ENCODE measurements around the gene SRL.
"Not testable (repeated sequence)": the region's sequence is repeated elsewhere in the genome, so short reads cannot be mapped to it uniquely, and the experiment has no call there.

Gene SRL

DNA sequence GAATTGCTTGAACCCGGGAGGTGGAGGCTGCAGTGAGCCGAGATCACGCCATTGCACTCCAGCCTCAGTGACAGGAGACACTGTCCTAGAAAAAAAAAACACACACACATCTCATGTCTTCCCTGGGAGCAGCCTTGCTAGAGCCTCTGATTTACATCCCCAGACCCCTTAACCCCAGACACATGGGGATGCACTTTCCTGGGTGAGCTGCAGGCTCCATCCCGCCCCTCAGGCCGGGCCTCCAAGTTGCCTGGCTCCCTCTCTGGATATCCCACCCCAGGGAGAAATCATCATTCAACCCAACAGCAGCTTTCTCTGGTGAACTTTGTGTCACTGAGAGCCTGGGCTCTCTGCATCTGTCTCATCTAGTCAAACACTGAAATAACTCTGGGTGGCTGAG is 21.5 kb downstream of the SRL start:
- no peak for DNase-seq

DNA sequence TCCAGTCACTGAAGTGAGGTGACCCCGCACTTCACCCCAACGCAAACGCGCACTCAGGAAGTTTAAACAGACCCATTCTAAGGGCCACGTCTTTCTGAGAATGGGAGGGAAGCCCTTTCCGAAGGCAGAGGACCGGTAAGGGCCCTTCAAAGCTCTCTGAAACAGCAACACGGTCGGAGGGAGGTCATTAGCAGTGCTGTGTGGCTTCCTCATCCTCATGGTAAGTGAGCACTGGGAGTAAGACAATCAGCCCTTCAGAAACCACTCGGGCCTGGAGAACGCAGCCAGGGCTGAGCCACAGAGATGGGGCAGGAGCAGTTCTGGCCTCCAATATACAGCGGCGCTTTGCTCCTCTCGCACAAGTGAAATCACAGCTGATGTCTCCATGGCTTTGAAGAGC is 23.7 kb downstream of the SRL start:
- no peak for DNase-seq

DNA sequence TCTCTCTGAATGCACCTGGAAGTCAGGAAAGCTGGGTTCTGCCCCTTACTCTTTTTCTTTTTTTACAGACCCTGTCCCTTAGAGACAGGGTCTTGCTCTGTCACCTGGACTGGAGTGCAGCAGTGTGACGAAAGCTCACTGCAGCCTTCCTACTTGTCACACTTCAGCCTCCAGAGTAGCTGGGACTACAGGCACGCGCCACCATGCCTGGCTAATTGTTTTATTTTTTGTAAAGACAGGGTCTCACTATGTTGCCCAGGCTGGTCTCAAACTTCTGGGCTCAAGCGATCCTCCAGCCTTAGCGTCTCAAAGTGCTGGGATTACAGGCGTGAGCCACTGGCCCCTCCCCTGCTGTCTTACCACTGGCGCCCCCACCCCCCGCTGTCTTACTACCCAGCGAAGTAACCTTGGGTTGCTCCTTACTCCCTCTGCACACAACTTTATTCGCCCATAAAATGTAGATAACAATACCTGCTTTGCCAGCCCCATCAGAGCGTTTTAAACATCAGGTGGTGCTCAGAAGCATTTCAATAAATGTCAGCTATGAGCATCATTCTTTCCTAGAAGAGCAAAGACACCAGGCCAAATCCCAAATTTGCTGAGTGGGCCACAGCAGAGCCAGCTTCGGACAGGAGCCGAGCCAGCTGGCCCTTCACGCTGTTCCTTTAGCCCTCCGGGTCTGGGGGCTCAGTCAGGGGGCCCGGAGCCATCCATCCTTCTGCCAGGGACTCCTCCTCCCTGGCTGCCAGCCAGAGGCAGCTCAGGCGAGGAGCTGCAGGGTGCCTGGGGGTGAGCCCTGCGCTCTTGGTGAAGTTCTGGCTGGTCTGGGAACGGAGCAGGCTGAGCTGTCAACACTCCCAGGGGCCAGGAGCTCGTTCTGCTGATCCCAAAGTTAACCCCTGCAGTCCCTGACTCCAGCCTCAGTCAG is 24.4 kb downstream of the SRL start:
- DNase-seq: no peak

DNA sequence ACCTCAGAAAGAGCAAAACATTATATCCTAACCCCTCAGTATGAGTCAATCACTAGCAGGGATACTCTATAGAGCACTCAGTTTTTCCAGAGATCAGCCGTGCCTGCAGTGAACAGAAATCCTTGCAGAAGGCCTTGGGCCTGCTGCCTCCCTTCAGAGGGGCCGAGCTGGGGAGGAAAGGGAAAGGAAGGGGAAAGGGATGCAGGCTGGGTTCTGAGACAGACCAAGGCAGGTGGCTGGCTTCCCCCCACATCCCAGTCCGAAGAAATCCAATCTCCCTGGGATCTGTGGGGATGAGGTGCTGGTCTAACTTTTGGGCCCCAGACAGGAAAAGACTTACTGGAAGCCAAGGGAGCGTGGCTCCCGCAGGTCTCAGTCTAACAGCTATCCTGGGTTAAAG is 25.3 kb downstream of the SRL start:
- no peak for DNase-seq

DNA sequence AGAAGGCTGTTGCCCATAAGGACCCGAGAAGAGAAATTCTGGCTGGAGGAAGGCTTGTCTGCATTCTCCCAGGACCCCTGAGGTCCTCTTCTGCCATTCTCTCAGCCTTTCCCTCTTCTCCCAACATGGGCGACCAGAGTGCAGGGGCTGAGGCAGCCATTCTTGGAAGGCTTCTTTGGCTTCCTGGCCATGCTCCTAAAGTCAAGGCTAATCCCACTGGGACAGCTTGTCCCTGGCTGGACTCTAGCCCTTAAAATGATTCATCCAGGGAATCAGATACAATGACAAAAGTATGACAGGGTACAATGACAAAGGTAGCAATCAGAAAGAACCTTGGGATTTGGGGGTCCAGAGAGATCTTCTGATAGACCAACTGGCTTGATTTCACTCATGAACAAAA is 26.8 kb downstream of the SRL start:
- no peak for DNase-seq

DNA sequence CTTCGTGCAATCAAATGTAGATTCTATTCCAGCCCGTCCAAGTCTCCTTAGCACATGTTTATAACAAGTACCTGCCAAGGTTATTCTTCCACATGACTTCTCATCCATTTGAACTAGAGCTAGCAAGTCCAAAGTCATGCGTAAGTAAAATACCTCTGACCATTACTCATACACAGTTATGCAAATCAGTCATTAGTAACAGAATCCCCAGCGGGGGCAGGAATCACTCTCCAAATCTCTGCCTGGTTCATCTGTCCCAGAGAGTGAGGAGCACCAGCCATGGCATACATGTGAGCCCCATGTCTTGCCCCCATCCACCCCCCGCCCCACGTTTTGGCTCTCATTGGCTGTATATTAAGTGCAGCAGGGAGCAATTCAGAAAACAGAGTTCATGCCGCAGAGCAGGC is 27.7 kb downstream of the SRL start:
- no peak for DNase-seq

DNA sequence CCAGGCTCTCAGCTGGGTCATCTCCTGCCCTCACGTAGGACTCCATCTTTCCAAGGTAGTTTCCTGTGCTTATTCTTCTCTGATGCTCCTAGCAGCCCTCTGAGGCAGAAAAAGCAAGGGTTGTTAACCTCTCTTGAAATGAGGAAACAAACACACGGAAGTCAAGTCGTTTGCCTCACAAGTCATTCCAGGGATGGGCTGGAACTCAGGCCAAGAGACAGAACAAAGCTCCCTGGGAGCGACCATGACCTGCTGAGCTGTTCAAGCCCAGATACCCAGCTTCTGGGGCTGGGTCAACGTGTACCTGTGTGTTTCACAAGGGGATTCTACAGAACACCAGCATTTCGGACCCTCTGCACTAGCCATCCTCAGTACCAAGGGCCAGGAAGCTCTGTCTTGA is 28.1 kb downstream of the SRL start:
- DNase-seq: no peak

DNA sequence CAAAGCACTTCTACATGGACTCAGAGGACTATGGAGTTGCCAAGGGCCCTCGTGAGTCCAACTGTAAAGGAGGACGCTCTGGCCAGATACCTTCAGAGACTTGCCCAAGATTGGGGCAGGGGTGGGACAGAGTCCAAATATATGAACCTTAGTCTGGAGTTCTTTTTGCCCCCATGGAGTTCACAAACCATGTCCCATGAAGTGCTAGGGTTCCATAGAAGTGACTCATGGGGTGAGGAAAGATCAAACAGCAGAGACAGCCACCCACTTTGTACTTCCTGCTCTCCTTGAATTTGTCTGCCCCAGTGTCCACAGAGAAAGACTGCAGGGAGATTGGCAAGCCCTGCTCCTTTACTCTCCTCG is 29.0 kb downstream of the SRL start:
- no peak for DNase-seq

DNA sequence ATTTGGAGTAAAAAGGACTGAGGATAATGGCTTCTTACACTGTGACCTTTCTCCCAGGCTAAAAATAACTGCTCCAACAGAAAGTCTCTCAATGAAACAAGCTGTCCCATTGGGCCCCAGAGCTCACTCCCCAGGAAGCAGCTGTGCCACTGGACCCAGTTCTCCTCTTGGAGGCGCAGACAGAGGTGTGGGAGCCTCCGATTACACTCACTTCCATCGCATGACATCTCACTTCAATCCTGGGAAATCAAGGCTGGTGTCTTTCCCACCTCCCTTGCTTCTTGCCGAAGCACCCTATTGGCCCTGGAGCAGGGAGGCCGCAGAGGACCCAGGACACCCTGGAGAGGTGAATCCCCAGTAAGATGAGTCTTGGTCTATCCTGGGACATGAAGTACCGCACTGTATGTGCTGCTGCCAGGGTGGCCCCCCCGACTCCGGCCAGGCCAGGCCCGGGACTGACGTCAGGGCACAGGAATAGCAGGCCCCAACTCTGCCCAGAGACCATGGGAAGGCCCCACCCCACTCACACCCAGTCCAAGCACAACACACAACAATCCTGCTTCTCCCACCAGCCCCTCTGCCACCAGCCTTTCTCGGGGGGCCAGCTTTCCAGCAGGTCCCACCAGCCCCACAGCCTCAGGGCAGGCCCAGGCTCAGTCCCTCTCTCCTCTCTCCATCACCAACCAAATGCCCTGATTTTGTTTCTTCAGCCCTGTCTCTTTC is 29.5 kb downstream of the SRL start:
- DNase-seq: no peak

DNA sequence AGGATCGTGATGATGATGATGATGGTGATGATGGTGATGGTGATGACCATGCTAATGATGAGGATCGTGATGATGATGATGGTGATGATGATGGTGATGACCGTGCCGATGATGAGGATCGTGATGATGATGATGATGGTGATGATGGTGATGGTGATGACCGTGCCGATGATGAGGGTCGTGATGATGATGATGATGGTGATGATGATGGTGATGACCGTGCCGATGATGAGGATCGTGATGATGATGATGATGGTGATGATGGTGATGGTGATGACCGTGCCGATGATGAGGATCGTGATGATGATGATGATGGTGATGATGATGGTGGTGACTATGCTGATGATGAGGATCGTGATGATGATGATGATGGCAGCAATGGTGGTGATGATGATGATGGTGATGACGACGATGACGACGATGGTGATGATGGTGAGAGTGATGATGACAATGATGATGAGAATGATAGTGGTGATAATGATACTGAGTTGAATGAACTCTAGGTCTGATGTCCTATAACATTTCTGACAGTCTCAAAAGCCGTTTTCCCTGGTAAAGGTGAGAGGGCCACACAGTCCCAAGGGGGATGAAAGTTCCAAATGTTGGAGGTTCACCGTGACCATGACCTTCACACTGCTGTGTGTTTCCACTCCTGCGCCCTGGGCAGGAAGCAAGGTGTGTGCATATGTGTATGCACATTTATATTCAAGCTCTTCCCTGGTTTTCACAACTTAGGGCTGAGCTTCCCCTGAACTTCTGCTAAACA is 30.3 kb downstream of the SRL start:
- not testable (repeated sequence) for DNase-seq

DNA sequence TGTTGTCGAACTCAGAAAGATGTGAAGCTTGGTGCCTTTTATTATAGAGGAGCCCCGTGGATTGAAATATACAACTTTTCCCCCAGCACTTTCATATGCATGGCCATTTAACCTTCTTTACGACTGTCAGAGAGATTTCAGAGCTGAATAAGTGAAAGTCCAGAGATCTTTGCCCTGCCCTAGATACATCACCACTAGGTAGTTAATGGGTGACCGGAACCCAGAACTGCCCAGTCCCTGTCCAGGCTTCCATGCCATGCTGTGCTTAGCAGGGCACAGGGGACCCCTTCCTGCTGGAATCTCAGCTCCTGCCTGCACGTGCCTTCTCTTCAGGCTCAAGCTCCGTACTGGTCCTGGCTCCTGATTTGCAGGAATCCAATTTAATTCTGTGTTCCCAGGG is 32.2 kb downstream of the SRL start:
- DNase-seq: no peak

DNA sequence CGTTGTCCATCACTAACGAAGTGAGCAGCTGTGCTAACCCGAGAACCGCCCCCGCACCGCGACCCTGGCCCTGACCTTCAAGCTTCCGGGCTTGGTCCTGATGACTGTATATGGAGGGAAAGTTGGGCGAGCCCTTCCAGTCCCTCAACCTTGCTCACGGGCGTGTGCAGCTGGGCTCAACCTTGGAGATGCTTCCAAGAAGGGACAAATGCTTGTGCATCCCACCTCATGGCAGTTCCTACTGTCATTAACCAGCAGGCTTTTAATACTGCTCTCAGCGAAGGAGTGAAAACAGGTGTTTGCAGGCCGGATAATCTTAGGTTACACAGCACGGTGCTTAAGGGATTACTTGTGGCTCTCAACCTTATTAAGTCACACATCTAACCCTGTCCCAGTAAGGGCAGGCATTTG is 33.5 kb downstream of the SRL start:
- DNase-seq: no peak

DNA sequence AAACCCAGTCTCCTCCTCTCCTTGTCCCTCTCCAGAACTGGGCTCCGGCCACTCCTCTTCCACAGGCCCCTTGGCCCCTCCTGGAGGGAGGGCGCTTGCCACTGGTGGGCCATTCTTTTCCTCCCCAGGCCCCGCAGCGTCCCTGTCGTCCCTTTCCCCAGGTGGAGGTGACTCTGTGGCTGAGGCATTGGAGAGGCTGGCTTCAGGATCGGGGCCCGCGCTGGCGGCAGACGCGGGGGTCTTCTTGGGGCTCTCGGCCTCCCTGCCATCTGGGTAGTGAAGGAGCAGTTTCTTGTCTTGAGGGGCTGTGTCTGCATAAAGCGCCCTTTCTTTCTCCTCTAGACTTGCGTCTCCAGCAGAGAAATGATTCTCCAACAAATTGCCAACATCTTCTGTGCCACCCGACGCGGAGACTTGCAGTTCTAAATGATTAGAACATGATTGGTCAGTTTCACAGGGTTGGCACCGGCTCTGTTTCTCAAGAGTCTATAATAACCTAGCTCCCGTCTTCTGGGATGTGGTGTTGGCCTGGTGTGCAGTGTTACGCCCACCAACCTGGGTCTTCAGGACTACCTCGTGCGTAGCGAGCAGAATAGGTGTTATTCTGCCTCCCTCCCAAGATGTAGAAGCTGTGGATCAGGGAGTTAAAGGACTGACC is 34.1 kb downstream of the SRL start:
- DNase-seq: no peak

DNA sequence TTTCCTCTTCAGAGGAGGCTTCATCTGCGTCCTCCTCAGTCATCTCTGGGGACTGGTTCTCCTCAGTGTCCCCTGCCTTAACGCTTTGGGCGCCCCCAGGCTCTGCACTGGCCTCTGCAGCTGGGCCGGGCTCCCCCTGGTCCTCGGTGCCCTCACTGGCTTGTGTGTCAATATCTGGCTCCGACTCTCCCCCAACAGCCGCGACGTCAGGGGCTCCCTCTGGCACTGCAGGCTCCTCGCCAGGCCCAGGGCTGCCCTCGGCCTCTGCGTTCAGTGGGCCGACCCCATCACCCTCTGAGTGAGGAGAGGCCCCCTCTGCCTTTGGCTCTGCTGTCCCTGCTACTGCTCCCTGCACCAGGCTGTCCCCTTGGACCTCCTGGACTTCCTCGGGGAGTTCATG is 34.7 kb downstream of the SRL start:
- DNase-seq: no peak

DNA sequence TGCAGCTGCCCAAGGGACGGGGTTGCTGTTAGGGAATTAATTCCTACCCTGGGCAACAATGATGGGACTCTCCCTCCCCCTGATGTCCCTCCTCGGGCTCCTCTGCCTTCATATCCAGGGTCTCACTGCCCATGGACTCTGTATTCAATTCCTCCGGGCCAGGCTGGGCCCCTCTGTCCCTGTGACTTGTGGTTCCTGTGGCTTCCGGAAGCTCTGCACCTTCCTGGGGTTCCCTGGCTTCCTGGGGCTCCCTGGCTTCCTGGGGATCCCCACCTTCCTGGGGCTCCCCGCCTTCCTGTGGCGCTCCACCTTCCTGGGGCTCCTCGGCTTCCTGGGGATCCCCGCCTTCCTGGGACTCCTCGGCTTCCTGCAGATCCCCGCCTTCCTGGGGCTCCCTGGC is 35.2 kb downstream of the SRL start:
- no peak for DNase-seq

DNA sequence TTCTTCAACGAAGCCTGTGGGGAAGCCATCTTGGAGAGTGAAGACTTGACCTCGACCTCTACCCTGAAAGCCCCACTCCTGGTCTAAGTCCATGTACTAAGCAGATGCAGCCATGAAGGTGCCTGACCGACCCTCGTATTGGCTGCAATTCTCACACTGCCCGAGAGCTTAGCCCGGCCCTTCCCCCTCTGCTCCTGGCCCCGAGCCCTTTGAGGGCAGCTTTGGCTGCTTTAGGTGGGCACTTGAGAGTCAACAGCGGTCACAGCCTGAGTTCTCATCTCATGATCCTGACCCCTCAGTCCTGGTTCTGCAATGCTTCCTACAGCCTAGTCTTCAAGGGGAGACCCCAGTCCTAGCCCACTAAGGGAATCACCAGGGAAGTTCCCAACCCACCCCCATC is 35.9 kb downstream of the SRL start:
- DNase-seq: no peak

DNA sequence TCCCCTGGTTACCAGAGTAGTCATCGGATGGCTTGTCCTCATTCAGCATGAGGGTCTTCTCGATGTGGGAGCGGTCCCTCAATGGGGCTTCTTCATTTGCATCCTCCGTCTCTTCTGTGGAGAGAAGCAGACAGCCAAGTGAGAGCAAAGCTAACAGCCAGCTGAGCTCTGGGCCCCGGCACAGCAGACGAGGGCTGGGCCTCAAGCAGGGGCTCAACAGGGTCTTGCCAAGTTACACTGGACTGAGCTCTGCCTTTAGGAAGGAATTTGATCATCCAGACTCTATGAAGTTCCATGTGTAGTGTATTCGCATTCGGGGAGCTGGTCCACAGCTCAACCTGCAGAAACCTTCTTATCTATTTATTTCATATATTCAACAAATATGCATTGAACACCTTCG is 37.4 kb downstream of the SRL start:
- no peak for DNase-seq

DNA sequence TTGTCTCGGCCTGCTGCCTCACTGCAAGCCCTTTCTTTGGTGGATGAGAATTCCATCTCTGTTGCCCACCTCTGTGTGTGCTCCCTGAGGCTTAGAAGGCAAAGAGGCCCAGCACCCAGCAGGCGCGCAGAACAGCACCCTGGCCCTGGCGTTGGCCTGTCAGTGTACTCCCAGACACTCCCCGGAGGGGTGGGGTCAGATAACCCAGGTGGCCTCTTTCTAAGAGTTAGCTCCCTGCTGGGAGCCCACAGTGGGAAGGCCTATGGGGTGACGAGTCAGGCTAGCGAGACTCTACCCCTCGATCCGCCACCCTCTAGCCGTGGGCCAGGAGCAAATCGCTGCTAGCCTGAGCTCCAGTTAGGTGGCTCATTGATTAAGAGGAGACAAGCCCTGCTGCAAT is 38.1 kb downstream of the SRL start:
- DNase-seq: no peak

DNA sequence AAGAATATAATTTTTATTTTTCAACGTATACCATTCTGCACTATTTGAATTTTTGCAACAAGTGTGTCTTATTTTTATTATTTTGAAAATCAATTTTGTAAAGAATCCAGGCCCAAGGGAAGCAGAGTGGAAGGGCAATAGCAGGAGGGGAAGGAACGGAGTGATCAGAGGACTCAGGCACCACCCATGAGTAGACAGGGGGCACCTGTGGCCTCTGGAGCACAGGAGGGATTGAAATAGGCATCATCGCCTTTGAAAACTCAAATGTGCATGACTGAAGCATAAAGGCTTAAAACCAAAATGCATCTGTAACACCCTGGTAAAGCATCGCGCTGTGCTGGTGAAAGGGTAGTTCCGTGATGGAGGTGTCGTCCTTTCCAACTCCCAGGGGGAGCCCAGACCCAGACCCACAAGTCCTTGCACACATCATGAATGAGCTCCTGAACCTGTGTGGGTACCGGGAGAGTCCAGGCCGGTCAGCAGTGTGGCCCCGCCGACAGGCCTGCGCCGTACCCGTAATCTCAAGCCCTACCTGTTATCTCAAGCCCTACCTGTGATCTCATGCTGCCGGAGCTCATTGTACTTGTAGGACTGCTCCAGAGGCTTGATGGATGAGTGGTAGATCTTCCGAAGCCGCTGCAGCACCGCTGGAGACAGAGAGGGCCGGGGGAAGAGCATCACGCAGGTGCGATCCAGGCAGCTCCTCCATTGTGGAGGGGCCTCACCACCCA is 39.1 kb downstream of the SRL start:
- DNase-seq: no peak

DNA sequence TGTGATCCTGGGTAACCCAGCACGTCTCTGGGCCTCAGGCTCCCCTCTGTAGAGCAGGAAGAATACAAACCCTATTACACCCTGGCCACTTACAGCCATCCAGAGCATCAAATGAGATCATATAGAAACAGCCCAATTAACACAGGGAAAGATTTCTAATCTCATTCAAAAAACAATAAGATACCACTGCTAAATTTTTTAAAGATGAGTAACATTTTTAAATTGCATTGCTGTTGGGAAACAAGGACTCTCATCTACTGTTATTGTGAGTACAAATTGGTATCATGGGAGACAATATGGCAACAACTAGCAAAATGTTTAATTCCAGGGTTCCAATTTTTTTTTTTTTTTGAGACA is 41.1 kb downstream of the SRL start:
- no peak for DNase-seq

DNA sequence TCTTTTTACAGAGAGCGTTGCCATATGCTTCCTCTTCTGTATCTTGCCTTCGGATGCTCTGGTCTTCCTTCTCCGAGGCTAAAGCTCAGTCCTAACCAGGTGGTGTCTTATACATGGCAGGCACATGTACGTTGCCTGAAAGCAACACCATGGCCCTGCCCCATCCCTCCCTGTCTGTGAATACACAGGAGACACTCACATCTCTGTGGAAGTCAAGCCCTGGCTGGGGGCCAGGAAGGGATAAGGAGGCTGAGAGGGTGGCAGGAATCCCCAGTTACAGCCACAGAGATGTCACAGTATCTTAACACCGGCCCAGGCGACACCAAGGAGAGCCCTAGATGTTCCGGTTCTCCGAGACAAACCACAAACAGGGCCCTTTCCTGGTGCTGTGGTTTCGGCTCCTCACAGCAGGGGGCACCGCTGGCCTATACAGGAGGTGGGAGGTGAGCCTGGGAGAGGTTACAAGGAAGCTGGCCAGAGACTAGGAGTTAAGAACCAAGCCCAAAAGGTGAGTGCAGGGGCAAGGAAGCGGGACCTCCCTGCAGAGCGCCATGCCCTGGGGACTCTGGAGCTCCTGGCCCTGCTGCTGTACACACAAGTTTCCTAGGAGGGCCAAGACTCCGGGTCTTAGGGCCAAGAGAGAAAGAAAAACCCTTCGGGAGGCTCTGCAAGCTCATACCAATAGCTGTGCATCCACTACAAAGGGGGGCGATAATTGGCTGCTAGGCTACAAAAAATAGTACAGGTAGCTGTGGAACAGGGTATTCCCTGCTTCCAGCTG is 41.7 kb downstream of the SRL start:
- DNase-seq: peak; percentile 24

DNA sequence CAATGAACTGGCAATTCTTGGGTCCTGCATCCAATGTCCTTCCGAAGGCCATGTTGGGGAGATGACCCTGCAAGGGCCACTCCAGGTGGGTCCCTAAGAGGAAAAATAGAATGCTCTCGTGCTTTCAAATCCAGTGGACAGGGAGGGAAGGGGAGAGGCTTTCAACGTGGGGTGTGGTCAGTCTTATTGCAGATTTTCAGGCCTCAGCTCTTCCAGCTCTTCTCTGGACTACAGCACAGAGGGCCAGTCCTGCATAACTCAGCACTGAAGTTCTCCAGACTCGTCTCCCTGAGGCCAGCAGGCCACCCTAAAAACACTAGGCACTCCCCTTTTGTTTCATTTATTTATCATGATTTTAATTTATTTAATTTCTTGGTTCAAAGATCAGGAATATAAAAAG is 43.1 kb downstream of the SRL start:
- no peak for DNase-seq

Data from stimulated activated CD4-positive, alpha-beta T cell treated with anti-CD3 and anti-CD28 coated beads, Interleukin-1b, Interleukin-23, amount 100 ng/mL, for 48 hours (primary cell).